Measurements from ENCODE around the gene EPB41L4A.
A peak's percentile ranks its signal among the peaks of the same experiment; 100 is the strongest.

The EPB41L4A gene

GRCh38 chr5:112384523-112384922 lies 34.6 kb downstream of the EPB41L4A start:
- H3K9me3 ChIP-seq = no peaks in the 10 kb centered on the region
- no peak overlapping the region for H3K4me3 ChIP-seq
- DNase-seq = no peak
- H3K4me1 ChIP-seq = no peaks in the 10 kb centered on the region
- no peaks in the 10 kb centered on the region for H3K27me3 ChIP-seq
- H3K36me3 ChIP-seq = no peaks in the 10 kb centered on the region
- no peak for TF ChIP-seq CTCF (IDR thresholded peaks at IDR 0.05)
- H3K27ac ChIP-seq = no peak overlapping the region
- intact Hi-C loops (cut with DNase I; ENCODE audit: low total_unique reads) = no loop called here

- H3K27me3 ChIP-seq = no peaks in the 10 kb centered on the region
- no peak for TF ChIP-seq CTCF (IDR thresholded peaks at IDR 0.05)
These were observed 36.2 kb downstream of the EPB41L4A start for GRCh38 chr5:112382886-112383285.

GRCh38 chr5:112381521-112381920 lies 37.6 kb downstream of the EPB41L4A start:
- no peaks in the 10 kb centered on the region for H3K4me1 ChIP-seq
- H3K4me3 ChIP-seq = no peak overlapping the region
- no peak for DNase-seq
- no peak overlapping the region for H3K27ac ChIP-seq
- intact Hi-C loops (cut with DNase I; ENCODE audit: low total_unique reads) = no loop called here
- H3K36me3 ChIP-seq = no peaks in the 10 kb centered on the region
- no peak for TF ChIP-seq CTCF (IDR thresholded peaks at IDR 0.05)
- no peaks in the 10 kb centered on the region for H3K9me3 ChIP-seq
- H3K27me3 ChIP-seq = no peaks in the 10 kb centered on the region

More at GRCh38 chr5:112382886-112383285, 36.2 kb downstream of the EPB41L4A start:
- H3K27ac ChIP-seq = no peak overlapping the region
- no peak for DNase-seq
- intact Hi-C loops (cut with DNase I; ENCODE audit: low total_unique reads) = no loop called here
- no peaks in the 10 kb centered on the region for H3K4me1 ChIP-seq
- no peaks in the 10 kb centered on the region for H3K36me3 ChIP-seq
- no peaks in the 10 kb centered on the region for H3K9me3 ChIP-seq
- no peak overlapping the region for H3K4me3 ChIP-seq

- no peak overlapping the region for H3K27ac ChIP-seq
- DNase-seq = no peak
- no peaks in the 10 kb centered on the region for H3K36me3 ChIP-seq
- no peaks in the 10 kb centered on the region for H3K9me3 ChIP-seq
- no peak for TF ChIP-seq CTCF (IDR thresholded peaks at IDR 0.05)
- no peaks in the 10 kb centered on the region for H3K27me3 ChIP-seq
- H3K4me1 ChIP-seq = peaks cover 0 to 12% (median 0%) of the 10 kb centered on the region in 4 donors
- intact Hi-C loops (cut with DNase I; ENCODE audit: low total_unique reads) = no loop called here
- no peak overlapping the region for H3K4me3 ChIP-seq
These were observed 39.3 kb downstream of the EPB41L4A start for GRCh38 chr5:112379542-112380325.

GRCh38 chr5:112374818-112375217 lies 44.3 kb downstream of the EPB41L4A start:
- H3K9me3 ChIP-seq = no peaks in the 10 kb centered on the region
- H3K27me3 ChIP-seq = no peaks in the 10 kb centered on the region
- TF ChIP-seq CTCF (IDR thresholded peaks at IDR 0.05) = no peak
- no peak overlapping the region for H3K4me3 ChIP-seq
- no peak for DNase-seq
- intact Hi-C loops (cut with DNase I; ENCODE audit: low total_unique reads) = no loop called here
- peak overlapping the region in 1 of 2 donors; percentile 22 for H3K27ac ChIP-seq
- peaks cover 0 to 29% (median 0%) of the 10 kb centered on the region in 4 donors for H3K4me1 ChIP-seq
- no peaks in the 10 kb centered on the region for H3K36me3 ChIP-seq
